ENCODE measurements around the gene EGFL7.
"Not testable (repeated sequence)": the region's sequence is repeated elsewhere in the genome, so short reads cannot be mapped to it uniquely, and the experiment has no call there.

DNA sequence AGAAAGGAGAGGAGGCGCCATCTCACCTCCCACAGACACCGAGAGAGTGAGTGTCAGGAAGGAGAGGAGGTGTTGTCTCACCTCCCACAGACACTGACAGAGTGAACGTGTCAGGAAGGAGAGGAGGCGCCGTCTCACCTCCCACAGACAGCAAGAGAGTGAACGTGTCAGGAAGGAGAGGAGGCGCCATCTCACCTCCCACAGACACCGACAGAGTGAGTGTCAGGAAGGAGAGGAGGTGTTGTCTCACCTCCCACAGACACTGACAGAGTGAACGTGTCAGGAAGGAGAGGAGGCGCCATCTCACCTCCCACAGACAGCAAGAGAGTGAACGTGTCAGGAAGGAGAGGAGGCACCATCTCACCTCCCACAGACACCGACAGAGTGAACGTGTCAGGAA, 30.6 kb upstream of the EGFL7 start:
- TF ChIP-seq, protein P1, sequence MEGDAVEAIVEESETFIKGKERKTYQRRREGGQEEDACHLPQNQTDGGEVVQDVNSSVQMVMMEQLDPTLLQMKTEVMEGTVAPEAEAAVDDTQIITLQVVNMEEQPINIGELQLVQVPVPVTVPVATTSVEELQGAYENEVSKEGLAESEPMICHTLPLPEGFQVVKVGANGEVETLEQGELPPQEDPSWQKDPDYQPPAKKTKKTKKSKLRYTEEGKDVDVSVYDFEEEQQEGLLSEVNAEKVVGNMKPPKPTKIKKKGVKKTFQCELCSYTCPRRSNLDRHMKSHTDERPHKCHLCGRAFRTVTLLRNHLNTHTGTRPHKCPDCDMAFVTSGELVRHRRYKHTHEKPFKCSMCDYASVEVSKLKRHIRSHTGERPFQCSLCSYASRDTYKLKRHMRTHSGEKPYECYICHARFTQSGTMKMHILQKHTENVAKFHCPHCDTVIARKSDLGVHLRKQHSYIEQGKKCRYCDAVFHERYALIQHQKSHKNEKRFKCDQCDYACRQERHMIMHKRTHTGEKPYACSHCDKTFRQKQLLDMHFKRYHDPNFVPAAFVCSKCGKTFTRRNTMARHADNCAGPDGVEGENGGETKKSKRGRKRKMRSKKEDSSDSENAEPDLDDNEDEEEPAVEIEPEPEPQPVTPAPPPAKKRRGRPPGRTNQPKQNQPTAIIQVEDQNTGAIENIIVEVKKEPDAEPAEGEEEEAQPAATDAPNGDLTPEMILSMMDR (IDR thresholded peaks at IDR 0.05): not testable (repeated sequence)
- TF ChIP-seq POLR2A (IDR thresholded peaks at IDR 0.05): not testable (repeated sequence)

Data from adrenal gland (tissue), 5 donors.